Neuronal stem cell (in vitro differentiated cells): ENCODE measurements around the gene PLA2G3.

ENCODE experiments used
- DNase-seq: peaks from one replicate; pipeline ENCODE4 v3.0.0-alpha.2; 2013; ENCODE audit warnings: low spot score
- H2AFZ ChIP-seq: one replicate; pipeline ENCODE4 v1.6.1; 2013; ENCODE audit warnings: mild to moderate bottlenecking, low read length, inconsistent platforms
- H2AK5ac ChIP-seq: 2 replicates; pipeline ENCODE4 v1.6.1; 2013; ENCODE audit warnings: low read depth, mild to moderate bottlenecking, inconsistent platforms, low read length, moderate library complexity, mixed read lengths
- H2BK120ac ChIP-seq: 2 replicates; pipeline ENCODE4 v1.6.1; 2013; ENCODE audit warnings: low read depth, mild to moderate bottlenecking, inconsistent platforms, low read length, moderate library complexity, mixed read lengths
- H2BK12ac ChIP-seq: one replicate; pipeline ENCODE4 v1.6.1; 2013; ENCODE audit warnings: low read length, inconsistent platforms
- H2BK15ac ChIP-seq: 2 replicates; pipeline ENCODE4 v1.6.1; 2013; ENCODE audit warnings: mild to moderate bottlenecking, low read length, inconsistent platforms, mixed read lengths
- H2BK5ac ChIP-seq: one replicate; pipeline ENCODE4 v1.6.1; 2013; ENCODE audit warnings: inconsistent platforms, mild to moderate bottlenecking, low read length, moderate library complexity
- H3K14ac ChIP-seq: one replicate; pipeline ENCODE4 v1.6.1; 2013; ENCODE audit warnings: low read length, inconsistent platforms
- H3K18ac ChIP-seq: 2 replicates; pipeline ENCODE4 v1.6.1; 2013; ENCODE audit warnings: low read length, inconsistent platforms
- H3K23ac ChIP-seq: 2 replicates; pipeline ENCODE4 v1.6.1; 2013; ENCODE audit warnings: low read depth, mild to moderate bottlenecking, mixed read lengths, low read length, inconsistent platforms; ENCODE audit not compliant: poor library complexity
- H3K27ac ChIP-seq: replicated peaks from 3 replicates; pipeline ENCODE4 v1.5.1; 2013; ENCODE audit warnings: low read length, inconsistent platforms
- H3K27me3 ChIP-seq, 3 experiments: 2 replicates each; pipeline ENCODE4 v1.6.1; 2013; ENCODE audit warnings: low read length in 3 of 3, mild to moderate bottlenecking in 2 of 3, inconsistent platforms in 1 of 3, low read depth in 1 of 3, mixed read lengths in 1 of 3, moderate library complexity in 1 of 3; ENCODE audit not compliant: control insufficient read depth in 3 of 3, insufficient read depth in 3 of 3
- H3K36me3 ChIP-seq, 2 donors: replicated peaks in 1 of 2; 2 replicates each; pipeline ENCODE4 v1.6.1; 2013; ENCODE audit warnings: low read length in 2 of 2; ENCODE audit not compliant: control insufficient read depth in 2 of 2, insufficient read depth in 2 of 2
- H3K4ac ChIP-seq: 2 replicates; pipeline ENCODE4 v1.6.1; 2013; ENCODE audit warnings: inconsistent platforms, mild to moderate bottlenecking, low read length, moderate library complexity
- H3K4me1 ChIP-seq, 2 donors: 1 replicate in 1 of 2; 2 replicates in 1 of 2; pipeline ENCODE4 v1.6.1; 2013; ENCODE audit warnings: low read length in 2 of 2, low read depth in 1 of 2; ENCODE audit not compliant: control insufficient read depth in 2 of 2, insufficient read depth in 1 of 2
- H3K4me2 ChIP-seq: one replicate; pipeline ENCODE4 v1.6.1; 2013; ENCODE audit warnings: mild to moderate bottlenecking, low read length, inconsistent platforms; ENCODE audit not compliant: insufficient read depth, poor library complexity, severe bottlenecking
- H3K4me3 ChIP-seq, 2 donors: 2 replicates each; pipeline ENCODE4 v1.5.1; 2013; ENCODE audit warnings: low read length in 2 of 2, mild to moderate bottlenecking in 2 of 2, inconsistent platforms in 1 of 2, moderate library complexity in 1 of 2
- H3K79me1 ChIP-seq: one replicate; pipeline ENCODE4 v1.6.1; 2013; ENCODE audit warnings: low read depth, mild to moderate bottlenecking, inconsistent platforms, low read length, moderate library complexity
- H3K9ac ChIP-seq: one replicate; pipeline ENCODE4 v1.6.1; 2013; ENCODE audit warnings: mild to moderate bottlenecking, low read depth, low read length, inconsistent platforms; ENCODE audit not compliant: poor library complexity
- H3K9me3 ChIP-seq, 2 donors: replicated peaks in 1 of 2; 2 replicates each; pipeline versions ENCODE3 to v1.6.1; 2013; ENCODE audit warnings: low read length in 2 of 2, mild to moderate bottlenecking in 2 of 2, inconsistent platforms in 1 of 2, low read depth in 1 of 2, mixed read lengths in 1 of 2, moderate library complexity in 1 of 2; ENCODE audit not compliant: control insufficient read depth in 2 of 2, insufficient read depth in 1 of 2
- H4K8ac ChIP-seq: one replicate; pipeline ENCODE4 v1.6.1; 2013; ENCODE audit warnings: low read depth, mild to moderate bottlenecking, inconsistent platforms, low read length, moderate library complexity
- H4K91ac ChIP-seq: one replicate; pipeline ENCODE4 v1.6.1; 2013; ENCODE audit warnings: low read length, low read depth, mild to moderate bottlenecking, inconsistent platforms; ENCODE audit not compliant: poor library complexity
- WGBS, 2 donors: extraction: QIAGEN DNeasy Blood & Tissue Kit; methylation state at CpG; one replicate each; pipeline ENCODE4 v1.1.7; 2013; ENCODE audit warnings: missing lambda C conversion rate in 2 of 2, mixed read lengths in 1 of 2; ENCODE audit not compliant: insufficient read length in 2 of 2, insufficient replicate concordance in 1 of 2; ENCODE audit errors: extremely low coverage in 2 of 2; 5-methylcytosine and 5-hydroxymethylcytosine counted together

PLA2G3 gene

GRCh38 chr22:31162015-31162765, 21.9 kb upstream of the PLA2G3 start:
- Histone ChIP-seq H3K27ac (no peak overlapping the region), H4K91ac (no peak overlapping the region), H2AFZ (no peak overlapping the region), H3K4me2 (no peak overlapping the region), H3K4me3 (no peak overlapping the region), H3K36me3 (peaks cover 4 to 26% of the 10 kb centered on the region in 2 donors), H4K8ac (no peak overlapping the region), H3K14ac (no peak overlapping the region), H3K27me3 (peaks cover 0 to 4% (median 0%) of the 10 kb centered on the region in 3 experiments), H3K9ac (no peak overlapping the region), H2BK120ac (no peak overlapping the region), H3K4ac (no peak overlapping the region), H3K79me1 (peaks cover 3% of the 10 kb centered on the region), H2BK5ac (no peak overlapping the region), H3K4me1 (peaks cover 4 to 8% of the 10 kb centered on the region in 2 donors), H3K23ac (no peak overlapping the region), H2BK15ac (no peak overlapping the region), H3K18ac (no peak overlapping the region), H2BK12ac (no peak overlapping the region), H3K9me3 (no peaks in the 10 kb centered on the region), H2AK5ac (no peak overlapping the region)
- DNase-seq = no peak
- WGBS, 2 donors = no CpG with 5 or more reads among the region's 5 CpGs

GRCh38 chr22:31161386-31161785, 21.1 kb upstream of the PLA2G3 start:
- Histone ChIP-seq H3K4me3 (peak overlapping the region in 1 of 2 donors; percentile 65), H2BK15ac (no peak overlapping the region), H3K23ac (no peak overlapping the region), H2BK120ac (no peak overlapping the region), H4K91ac (no peak overlapping the region), H3K4me2 (no peak overlapping the region), H3K18ac (no peak overlapping the region), H3K4me1 (peaks cover 4 to 8% of the 10 kb centered on the region in 2 donors), H3K9ac (no peak overlapping the region), H2BK12ac (no peak overlapping the region), H4K8ac (no peak overlapping the region), H3K79me1 (peaks cover 3% of the 10 kb centered on the region), H3K27me3 (peaks cover 0 to 4% (median 2%) of the 10 kb centered on the region in 3 experiments), H3K27ac (no peak overlapping the region), H2AFZ (no peak overlapping the region), H2BK5ac (no peak overlapping the region), H3K4ac (no peak overlapping the region), H3K14ac (no peak overlapping the region), H3K36me3 (peaks cover 4 to 21% of the 10 kb centered on the region in 2 donors), H2AK5ac (no peak overlapping the region), H3K9me3 (no peaks in the 10 kb centered on the region)
- no peak for DNase-seq

- Histone ChIP-seq H3K23ac (no peak overlapping the region), H2AFZ (peak overlapping the region; percentile 95), H3K18ac (peak overlapping the region; percentile 6), H3K9ac (peak overlapping the region; percentile 79), H3K27ac (no peak overlapping the region), H4K91ac (no peak overlapping the region), H3K4me2 (peak overlapping the region; percentile 80), H3K9me3 (no peaks in the 10 kb centered on the region), H2BK15ac (no peak overlapping the region), H3K4me3 (peak overlapping the region; percentile 65 to 82), H3K4me1 (peaks cover 4 to 8% of the 10 kb centered on the region in 2 donors), H2BK120ac (no peak overlapping the region), H3K79me1 (peaks cover under 1% of the 10 kb centered on the region), H2BK12ac (no peak overlapping the region), H3K36me3 (peaks cover under 1 to 12% of the 10 kb centered on the region in 2 donors), H2BK5ac (no peak overlapping the region), H4K8ac (no peak overlapping the region), H3K27me3 (peaks cover 0 to 10% (median 4%) of the 10 kb centered on the region in 3 experiments), H3K14ac (no peak overlapping the region), H3K4ac (no peak overlapping the region), H2AK5ac (no peak overlapping the region)
- WGBS, 2 donors = no CpG with 5 or more reads among the region's 32 CpGs
- no peak for DNase-seq
These were observed 20.1 kb upstream of the PLA2G3 start for GRCh38 chr22:31160328-31160978.

GRCh38 chr22:31155422-31155821, 15.1 kb upstream of the PLA2G3 start:
- Histone ChIP-seq H4K8ac (no peak overlapping the region), H3K9ac (no peak overlapping the region), H3K27ac (no peak overlapping the region), H2BK5ac (no peak overlapping the region), H3K4me2 (no peak overlapping the region), H3K4me3 (no peak overlapping the region), H2AK5ac (no peak overlapping the region), H3K18ac (no peak overlapping the region), H3K4me1 (no peaks in the 10 kb centered on the region), H2BK12ac (no peak overlapping the region), H3K36me3 (no peaks in the 10 kb centered on the region), H2AFZ (no peak overlapping the region), H2BK15ac (no peak overlapping the region), H3K27me3 (peaks cover 0 to 46% (median 4%) of the 10 kb centered on the region in 3 experiments), H3K9me3 (no peaks in the 10 kb centered on the region), H2BK120ac (no peak overlapping the region), H3K79me1 (no peaks in the 10 kb centered on the region), H3K14ac (no peak overlapping the region), H3K4ac (no peak overlapping the region), H3K23ac (no peak overlapping the region), H4K91ac (no peak overlapping the region)
- no CpG with 5 or more reads among the region's 3 CpGs for WGBS, 2 donors
- no peak for DNase-seq
